Caco-2 (cell line): Measurements from ENCODE around the gene PHLDA2. TPM values are rescaled to one million over a fixed set of nuclear protein-coding genes. Genes with fewer than 3 reads are reported as not detected.

Source experiments
- BruUV-seq: library from RNA; stranded (reverse); fragments of 400-500 nt; replicated peaks from 2 replicates; lab custom pipeline; 2021; lab: Mats Ljungman, UMichigan
- CTCF ChIA-PET: fragments of 300-600 bp; sonication (Branson Sonifier 250); formaldehyde crosslinking; loops from one replicate; lab custom pipeline; 2022; ENCODE audit warnings: antibody characterized with exemption; lab: Charles Lee
- POLR2A ChIA-PET: fragments of 300-600 bp; sonication (Branson Sonifier 250); formaldehyde crosslinking; loops from one replicate; lab custom pipeline; 2022; ENCODE audit warnings: antibody characterized with exemption; lab: Charles Lee
- DNase-seq, 2 experiments: peaks; one replicate each; pipeline versions ENCODE4 v3.0.0 to v3.0.0-alpha.2; 2020 to 2022
- H3K27me3 ChIP-seq: replicated peaks from 2 replicates; pipeline ENCODE4 v1.6.0; 2011; ENCODE audit warnings: low read length; ENCODE audit not compliant: control insufficient read depth, insufficient read depth
- H3K36me3 ChIP-seq: 2 replicates; pipeline ENCODE4 v1.5.1; 2011; ENCODE audit warnings: low read length; ENCODE audit not compliant: control insufficient read depth, insufficient read depth
- H3K4me1 ChIP-seq: fragments of 250-450 bp; sonication (Bioruptor Pico); 2 replicates; pipeline ENCODE4 v1.5.1; 2020; ENCODE audit warnings: mild to moderate bottlenecking
- H3K4me3 ChIP-seq: 2 replicates; pipeline ENCODE4 v1.5.1; 2011; ENCODE audit warnings: low read depth, mild to moderate bottlenecking, control low read depth, low read length
- H3K9me3 ChIP-seq: fragments of 250-450 bp; sonication (Bioruptor Pico); 2 replicates; pipeline ENCODE4 v1.5.1; 2020; ENCODE audit warnings: mild to moderate bottlenecking, moderate library complexity
- H3K27ac Mint-ChIP-seq: one replicate; pipeline ENCODE4 v1.8.0; 2022; ENCODE audit warnings: mixed read lengths; ENCODE audit not compliant: unreplicated experiment
- H3K27me3 Mint-ChIP-seq: one replicate; pipeline ENCODE4 v1.8.0; 2022; ENCODE audit warnings: mixed read lengths; ENCODE audit not compliant: insufficient read depth, unreplicated experiment
- H3K36me3 Mint-ChIP-seq: one replicate; pipeline ENCODE4 v1.8.0; 2022; ENCODE audit warnings: mild to moderate bottlenecking, mixed read lengths; ENCODE audit not compliant: insufficient read depth, unreplicated experiment
- H3K4me1 Mint-ChIP-seq: one replicate; pipeline ENCODE4 v1.8.0; 2022; ENCODE audit warnings: low read depth, mixed read lengths; ENCODE audit not compliant: unreplicated experiment
- H3K4me3 Mint-ChIP-seq: one replicate; pipeline ENCODE4 v1.8.0; 2022; ENCODE audit warnings: mild to moderate bottlenecking, moderate library complexity, mixed read lengths; ENCODE audit not compliant: unreplicated experiment
- H3K9me3 Mint-ChIP-seq: one replicate; pipeline ENCODE4 v1.8.0; 2022; ENCODE audit warnings: mixed read lengths; ENCODE audit not compliant: unreplicated experiment
- intact Hi-C: fragments of 100-400 bp; cut with micrococcal nuclease; formaldehyde crosslinking; loops from one replicate; pipeline ENCODE4 v1.10.0; 2022; ENCODE audit not compliant: unreplicated experiment
- total RNA-seq: library from RNA; stranded (reverse); gene quantifications from 2 replicates; pipeline ENCODE4 v1.2.3, GENCODE V29; 2022
- TF ChIP-seq, protein P1 (sequence below), 2 experiments: fragments of 200-600 bp in 1 of 2; IDR thresholded peaks; 1 replicate in 1 of 2; 2 replicates in 1 of 2; pipeline versions ENCODE4 v1.5.1 to v1.8.0; 2011 to 2022; ENCODE audit warnings: antibody characterized with exemption in 1 of 2, control low read depth in 1 of 2, inconsistent platforms in 1 of 2, low read depth in 1 of 2, low read length in 1 of 2, mild to moderate bottlenecking in 1 of 2, moderate library complexity in 1 of 2; ENCODE audit not compliant: insufficient read depth in 1 of 2, severe bottlenecking in 1 of 2, unreplicated experiment in 1 of 2

The PHLDA2 gene
- total RNA-seq, 1 experiment from 2014 or later: 19.1 TPM

- no peak overlapping the region for H3K27ac Mint-ChIP-seq
- no peak overlapping the region for H3K4me3 Mint-ChIP-seq
- H3K9me3 ChIP-seq: no peaks in the 10 kb centered on the region
- ChIA-PET CTCF (no interaction called here), POLR2A (no interaction called here)
- H3K27me3 ChIP-seq: no peaks in the 10 kb centered on the region
- no peaks in the 10 kb centered on the region for H3K4me1 Mint-ChIP-seq
- intact Hi-C loops: loop anchor here (5.0 kb wide), 1 partner anchor 159 kb away; no protein-coding TSS in a partner anchor
- peak in 1 of 2 experiments; percentile 36 for DNase-seq
- no TSS peak for BruUV-seq
- H3K4me3 ChIP-seq: no peak overlapping the region
- peaks cover 34% of the 10 kb centered on the region for H3K36me3 Mint-ChIP-seq
- H3K36me3 ChIP-seq: no peaks in the 10 kb centered on the region
- TF ChIP-seq, protein P1, sequence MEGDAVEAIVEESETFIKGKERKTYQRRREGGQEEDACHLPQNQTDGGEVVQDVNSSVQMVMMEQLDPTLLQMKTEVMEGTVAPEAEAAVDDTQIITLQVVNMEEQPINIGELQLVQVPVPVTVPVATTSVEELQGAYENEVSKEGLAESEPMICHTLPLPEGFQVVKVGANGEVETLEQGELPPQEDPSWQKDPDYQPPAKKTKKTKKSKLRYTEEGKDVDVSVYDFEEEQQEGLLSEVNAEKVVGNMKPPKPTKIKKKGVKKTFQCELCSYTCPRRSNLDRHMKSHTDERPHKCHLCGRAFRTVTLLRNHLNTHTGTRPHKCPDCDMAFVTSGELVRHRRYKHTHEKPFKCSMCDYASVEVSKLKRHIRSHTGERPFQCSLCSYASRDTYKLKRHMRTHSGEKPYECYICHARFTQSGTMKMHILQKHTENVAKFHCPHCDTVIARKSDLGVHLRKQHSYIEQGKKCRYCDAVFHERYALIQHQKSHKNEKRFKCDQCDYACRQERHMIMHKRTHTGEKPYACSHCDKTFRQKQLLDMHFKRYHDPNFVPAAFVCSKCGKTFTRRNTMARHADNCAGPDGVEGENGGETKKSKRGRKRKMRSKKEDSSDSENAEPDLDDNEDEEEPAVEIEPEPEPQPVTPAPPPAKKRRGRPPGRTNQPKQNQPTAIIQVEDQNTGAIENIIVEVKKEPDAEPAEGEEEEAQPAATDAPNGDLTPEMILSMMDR (IDR thresholded peaks at IDR 0.05; ENCODE audit: insufficient read depth in 1 of 2, low read depth in 1 of 2, low read length in 1 of 2, severe bottlenecking in 1 of 2, unreplicated experiment in 1 of 2): no peak
- H3K27me3 Mint-ChIP-seq: no peaks in the 10 kb centered on the region
- peaks cover 16% of the 10 kb centered on the region for H3K4me1 ChIP-seq
- H3K9me3 Mint-ChIP-seq: peaks cover 10% of the 10 kb centered on the region
Measured at GRCh38 chr11:2932850-2933251, 3.6 kb upstream of the PHLDA2 start.

DNA sequence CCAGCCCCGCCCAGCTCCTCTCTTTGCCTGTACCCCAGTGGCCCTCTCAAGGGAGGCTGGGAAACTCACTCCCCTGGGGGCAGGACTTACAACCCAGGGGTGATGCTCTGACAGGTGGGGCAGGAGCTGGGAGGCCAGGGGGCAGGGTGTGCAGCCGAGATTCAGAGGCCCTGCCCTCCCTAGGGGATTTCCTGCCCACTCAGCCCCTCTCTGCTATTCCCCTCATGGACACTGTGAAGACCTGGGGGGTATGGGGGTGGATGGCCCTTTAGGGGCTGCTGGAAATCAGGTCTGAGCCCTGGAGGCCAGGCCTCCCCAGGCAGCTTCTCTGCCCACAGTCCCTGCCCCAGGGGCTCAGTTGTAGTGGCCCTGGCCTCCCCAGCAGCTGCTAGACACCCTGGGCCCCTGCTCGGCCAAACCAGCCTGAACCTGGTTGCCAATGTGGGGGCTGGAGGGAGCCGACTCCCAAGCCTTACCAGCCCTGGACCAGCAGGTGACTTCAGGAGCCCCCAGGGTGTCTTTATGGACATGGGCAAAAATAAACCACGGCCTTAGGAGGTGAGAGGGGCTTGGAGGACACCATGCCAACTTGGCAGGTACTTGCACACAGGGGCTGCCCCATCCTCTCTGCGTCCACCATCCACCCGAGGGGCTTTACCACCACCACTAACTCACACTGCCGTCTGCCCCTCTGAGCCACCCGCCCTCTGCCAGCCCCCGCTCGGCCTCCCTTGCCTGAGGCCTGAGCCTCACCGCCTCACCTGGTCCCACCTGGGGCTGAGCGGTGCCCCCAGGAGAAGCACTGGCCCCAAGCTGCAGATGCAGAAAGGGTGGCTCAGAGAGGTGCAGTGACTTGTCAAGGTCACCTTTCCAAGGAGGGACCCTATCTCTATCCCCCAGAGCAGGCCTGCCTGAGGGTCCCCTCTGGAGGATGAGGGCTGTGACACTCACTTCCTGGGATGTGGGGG is 2.8 kb upstream of the PHLDA2 start:
- TF ChIP-seq, protein P1 (IDR thresholded peaks at IDR 0.05; ENCODE audit: insufficient read depth in 1 of 2, low read depth in 1 of 2, low read length in 1 of 2, severe bottlenecking in 1 of 2, unreplicated experiment in 1 of 2): no peak
- BruUV-seq: no TSS peak
- ChIA-PET POLR2A (interaction anchor here (0.6 kb wide), 1 partner anchor 16 kb away, joined by 3 read pairs; no protein-coding TSS in a partner anchor), CTCF (no interaction called here)
- no peaks in the 10 kb centered on the region for H3K36me3 ChIP-seq
- H3K4me1 ChIP-seq: peaks cover 19% of the 10 kb centered on the region
- H3K4me3 Mint-ChIP-seq: no peak overlapping the region
- H3K9me3 ChIP-seq: no peaks in the 10 kb centered on the region
- no peaks in the 10 kb centered on the region for H3K4me1 Mint-ChIP-seq
- DNase-seq: peak in 1 of 2 experiments; percentile 39
- 0 out of 2 replicates have a peak, but pooled peaks cover 2% of the 10 kb centered on the region for H3K27me3 ChIP-seq
- peaks cover 2% of the 10 kb centered on the region for H3K9me3 Mint-ChIP-seq
- H3K27ac Mint-ChIP-seq: no peak overlapping the region
- H3K4me3 ChIP-seq: no peak overlapping the region
- intact Hi-C loops: loop anchor here (2.0 to 5.0 kb wide), 2 partner anchors 39 to 160 kb away; no protein-coding TSS in a partner anchor
- H3K27me3 Mint-ChIP-seq: no peaks in the 10 kb centered on the region
- H3K36me3 Mint-ChIP-seq: peaks cover 31% of the 10 kb centered on the region

DNA sequence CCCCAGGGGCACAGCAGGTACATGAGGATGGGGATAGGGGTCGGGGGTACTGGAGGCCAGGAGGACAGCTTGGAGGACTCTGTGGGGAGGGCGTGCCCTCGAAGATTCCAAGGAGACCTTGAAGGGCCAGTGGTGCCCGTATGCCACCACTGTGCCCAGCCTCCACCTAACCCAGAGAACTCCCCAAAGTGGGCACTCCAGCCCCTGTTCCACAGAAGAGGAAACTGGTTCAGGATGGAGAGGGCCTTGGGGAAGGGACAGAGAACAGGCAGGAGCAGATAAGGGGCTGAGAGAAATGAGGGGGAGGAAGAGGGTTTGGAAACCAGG is 2.2 kb upstream of the PHLDA2 start:
- no peaks in the 10 kb centered on the region for H3K4me1 Mint-ChIP-seq
- no peak overlapping the region for H3K4me3 Mint-ChIP-seq
- 0 out of 2 replicates have a peak, but pooled peaks cover 2% of the 10 kb centered on the region for H3K27me3 ChIP-seq
- no peaks in the 10 kb centered on the region for H3K27me3 Mint-ChIP-seq
- peaks cover 31% of the 10 kb centered on the region for H3K36me3 Mint-ChIP-seq
- ChIA-PET POLR2A (no interaction called here), CTCF (no interaction called here)
- peaks cover 19% of the 10 kb centered on the region for H3K4me1 ChIP-seq
- H3K9me3 ChIP-seq: no peaks in the 10 kb centered on the region
- no peak overlapping the region for H3K27ac Mint-ChIP-seq
- no peak for DNase-seq
- BruUV-seq: no TSS peak
- H3K36me3 ChIP-seq: no peaks in the 10 kb centered on the region
- no peaks in the 10 kb centered on the region for H3K9me3 Mint-ChIP-seq
- intact Hi-C loops: loop anchor here (2.0 to 5.0 kb wide), 2 partner anchors 39 to 161 kb away; no protein-coding TSS in a partner anchor
- no peak overlapping the region for H3K4me3 ChIP-seq
- TF ChIP-seq, protein P1 (IDR thresholded peaks at IDR 0.05; ENCODE audit: insufficient read depth in 1 of 2, low read depth in 1 of 2, low read length in 1 of 2, severe bottlenecking in 1 of 2, unreplicated experiment in 1 of 2): no peak
